CD4-positive, alpha-beta T cell treated with Interleukin-2 at 100 ng/mL for 4 hours (primary cell): Measurements from ENCODE around the gene HEATR1.
A peak's percentile ranks its signal among the peaks of the same experiment; 100 is the strongest.
"Not testable (repeated sequence)": the region's sequence is repeated elsewhere in the genome, so short reads cannot be mapped to it uniquely, and the experiment has no call there.

Source experiments
- DNase-seq: peaks from one replicate; pipeline ENCODE4 v3.0.0-alpha.2; 2020; ENCODE audit warnings: low spot score

Gene HEATR1

DNA sequence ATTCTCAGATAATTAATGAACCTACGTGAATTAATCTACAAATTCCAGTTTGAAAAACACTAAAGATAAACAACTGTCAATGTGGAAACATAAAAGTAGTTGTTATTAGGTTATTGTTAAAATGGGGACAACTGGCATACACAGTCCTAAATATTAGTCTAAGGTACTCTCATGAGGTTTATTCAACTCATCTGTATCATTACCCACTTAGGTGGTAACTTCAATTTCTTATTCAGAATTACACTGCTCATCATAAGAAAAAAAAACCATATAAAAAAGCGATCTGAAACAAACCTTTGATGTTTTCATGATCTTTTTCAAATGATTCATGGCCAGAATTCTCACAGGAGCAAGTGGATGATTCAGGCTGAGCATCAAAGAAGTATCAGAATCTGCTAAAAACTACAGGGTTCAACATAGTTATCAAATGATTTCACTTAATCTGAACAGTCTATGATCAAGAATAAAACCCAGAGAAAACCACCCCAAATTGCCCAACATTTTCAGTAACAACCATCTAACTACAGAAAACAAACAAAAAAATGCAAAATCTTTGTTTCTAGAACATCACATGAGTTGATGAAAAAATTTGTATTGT lies 13.7 kb downstream of the HEATR1 start:
- DNase-seq = no peak

DNA sequence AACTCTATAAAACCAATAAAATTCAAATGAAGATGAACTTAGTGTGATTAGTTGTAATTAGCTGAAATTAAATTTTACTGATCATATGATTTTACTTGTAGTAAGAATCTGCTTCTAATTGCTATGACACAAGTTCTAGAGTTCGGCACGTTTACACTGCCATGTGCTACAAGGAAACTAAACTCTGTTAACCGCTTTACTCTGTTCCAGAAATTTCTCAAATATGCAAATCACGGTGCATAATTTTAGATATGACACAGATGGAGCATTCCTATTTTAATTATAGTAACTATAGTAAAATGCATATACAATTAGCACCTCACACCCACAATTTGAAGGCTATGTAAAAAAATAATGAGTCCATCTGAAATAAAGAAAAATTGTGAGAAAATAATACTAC lies 14.8 kb downstream of the HEATR1 start:
- no peak for DNase-seq

DNA sequence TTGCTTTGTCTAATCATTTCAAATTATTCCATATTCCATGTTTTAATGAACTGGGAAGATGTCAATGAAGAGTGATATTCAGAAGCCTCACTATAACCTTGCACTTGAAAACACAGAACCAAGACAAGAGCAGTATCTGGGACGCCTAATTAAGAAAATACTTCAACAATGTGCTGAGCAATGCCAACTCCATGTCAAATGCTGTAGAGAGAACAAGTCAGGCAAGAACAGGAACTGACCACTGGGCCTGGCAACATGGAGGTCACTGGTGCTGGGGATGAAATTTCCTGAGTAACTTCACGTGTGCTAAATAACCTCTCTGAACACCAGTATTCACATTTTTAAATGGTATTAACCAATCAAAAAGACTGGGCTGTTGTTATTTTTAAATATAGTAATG lies 22.8 kb downstream of the HEATR1 start:
- DNase-seq = no peak

DNA sequence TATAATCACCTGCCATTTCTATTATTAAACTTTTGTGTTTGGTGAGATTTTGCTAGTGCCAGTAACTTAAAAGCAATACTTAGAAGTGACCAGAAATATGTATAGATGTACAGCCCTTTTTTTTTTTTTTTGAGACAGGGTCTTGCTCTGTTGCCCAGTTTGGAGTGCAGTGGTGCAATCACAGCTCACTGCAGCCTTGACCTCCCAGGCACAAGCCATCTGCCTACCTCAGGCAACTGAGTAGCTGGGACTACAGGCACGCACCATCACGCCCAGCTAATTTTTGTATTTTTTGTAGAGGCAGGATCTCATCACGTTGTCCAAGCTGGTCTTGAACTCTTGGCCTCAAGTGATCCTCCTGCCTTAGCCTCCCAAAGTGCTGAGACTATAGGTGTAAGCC lies 23.9 kb downstream of the HEATR1 start:
- DNase-seq = not testable (repeated sequence)

- DNase-seq = no peak
Observed at GRCh38 chr1:236578661-236579060, 25.7 kb downstream of the HEATR1 start.

- DNase-seq = not testable (repeated sequence)
Observed at GRCh38 chr1:236577041-236577440, 27.3 kb downstream of the HEATR1 start.

- no peak for DNase-seq
Observed at GRCh38 chr1:236576004-236576403, 28.3 kb downstream of the HEATR1 start.

DNA sequence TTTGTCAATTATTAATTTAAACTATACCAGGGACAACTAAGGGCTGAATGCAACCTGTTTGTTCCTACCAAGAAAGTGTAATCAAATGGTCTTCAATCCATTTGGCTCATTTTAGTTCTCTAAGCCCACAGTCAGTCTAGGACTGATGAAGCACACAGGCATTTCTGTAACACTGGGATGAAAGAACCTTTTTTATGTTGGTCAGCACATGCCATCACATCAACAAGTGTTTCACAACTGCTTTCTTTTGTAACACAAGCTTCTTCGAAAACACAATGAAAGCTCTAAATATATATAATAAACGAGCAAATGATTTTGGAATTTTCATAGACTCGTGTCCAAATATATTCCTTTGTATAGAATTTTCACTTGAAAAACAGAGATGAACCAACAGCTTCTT lies 28.8 kb downstream of the HEATR1 start:
- DNase-seq = no peak

GRCh38 chr1:236568285-236568894 lies 35.9 kb downstream of the HEATR1 start:
- no peak for DNase-seq

DNA sequence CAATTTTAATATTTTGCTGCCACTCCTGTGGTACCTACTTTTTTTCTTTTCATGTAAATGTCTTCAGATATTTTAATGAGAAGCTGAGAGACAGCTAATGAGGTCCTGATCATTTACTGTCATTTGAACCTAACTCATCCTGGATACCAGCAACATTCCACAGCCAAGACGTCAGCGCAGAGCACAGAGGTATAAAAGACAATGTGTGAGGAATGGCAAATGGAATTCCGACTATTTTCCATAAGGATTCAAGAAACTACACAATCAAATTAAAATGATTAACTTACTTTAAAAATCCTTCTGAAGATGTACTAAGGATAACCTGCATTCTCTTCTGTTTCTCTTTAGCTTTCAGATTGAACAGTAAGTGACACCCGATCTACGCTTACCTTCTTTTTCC lies 38.8 kb downstream of the HEATR1 start:
- DNase-seq = no peak

- DNase-seq = no peak
Observed at GRCh38 chr1:236561976-236562375, 42.3 kb downstream of the HEATR1 start.

- no peak for DNase-seq
Observed at GRCh38 chr1:236560213-236560771, 44.0 kb downstream of the HEATR1 start.

DNA sequence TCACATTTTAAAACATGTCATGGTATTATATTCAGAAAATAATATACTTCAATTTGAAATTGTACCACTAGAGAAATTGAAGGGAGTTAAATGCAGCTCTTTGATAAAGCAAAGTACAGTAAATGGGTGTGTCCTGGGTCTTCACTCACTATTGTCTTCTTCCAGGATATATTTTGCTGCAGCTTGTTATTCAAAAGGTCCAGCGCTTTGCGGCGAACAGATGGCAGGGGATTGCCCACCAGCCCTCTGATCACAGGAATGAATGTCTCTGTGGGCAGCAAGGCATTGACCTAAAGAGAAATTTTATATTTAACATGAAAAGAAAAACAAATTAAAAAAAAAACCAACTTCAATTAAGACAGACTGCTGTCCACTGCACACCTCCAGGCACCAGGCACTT lies 45.5 kb downstream of the HEATR1 start:
- no peak for DNase-seq

DNA sequence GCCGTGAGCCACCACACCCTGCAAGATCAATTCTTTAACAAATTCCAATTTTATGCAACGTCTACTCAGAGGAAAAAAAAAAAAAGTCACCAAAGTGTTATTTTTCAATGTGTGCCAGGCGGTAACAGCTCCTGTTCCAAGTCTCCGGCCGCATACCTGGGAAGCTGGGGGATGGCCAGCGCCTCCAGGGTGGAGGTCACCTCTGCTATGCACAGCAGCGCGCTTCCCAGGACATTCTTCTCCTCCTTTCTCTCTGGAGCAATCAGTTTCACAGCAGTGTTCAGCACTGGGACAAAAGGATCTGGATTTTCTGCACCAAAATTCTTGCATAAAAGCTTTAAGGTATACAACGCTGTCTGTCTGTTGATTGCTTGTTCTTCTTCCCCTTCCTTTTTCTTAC lies 46.2 kb downstream of the HEATR1 start:
- no peak for DNase-seq

- DNase-seq = no peak
Observed at GRCh38 chr1:236556606-236557005, 47.7 kb downstream of the HEATR1 start.

- no peak for DNase-seq
Observed at GRCh38 chr1:236553370-236553769, 50.9 kb downstream of the HEATR1 start.

DNA sequence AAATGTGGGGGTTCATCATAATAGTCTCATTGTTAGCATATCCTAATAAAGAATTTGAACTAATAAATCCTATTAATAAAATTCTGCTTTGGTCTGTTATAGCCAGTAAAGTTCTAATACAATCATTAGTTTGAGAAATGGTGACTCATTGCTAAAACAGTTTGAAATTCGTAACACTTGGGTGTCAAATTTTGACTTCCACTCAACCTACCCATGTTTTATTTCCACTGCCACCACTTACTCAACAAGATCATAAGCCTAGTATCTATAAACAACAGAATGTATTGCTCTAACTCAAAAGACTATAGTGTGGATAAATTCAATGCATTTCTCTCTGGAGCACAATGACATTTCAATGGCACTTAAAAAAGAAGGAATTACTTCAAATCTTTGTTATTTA lies 51.4 kb downstream of the HEATR1 start:
- no peak for DNase-seq

- DNase-seq = no peak
Observed at GRCh38 chr1:236552096-236552495, 52.2 kb downstream of the HEATR1 start.

GRCh38 chr1:236550961-236551851 lies 53.1 kb downstream of the HEATR1 start:
- no peak for DNase-seq

DNA sequence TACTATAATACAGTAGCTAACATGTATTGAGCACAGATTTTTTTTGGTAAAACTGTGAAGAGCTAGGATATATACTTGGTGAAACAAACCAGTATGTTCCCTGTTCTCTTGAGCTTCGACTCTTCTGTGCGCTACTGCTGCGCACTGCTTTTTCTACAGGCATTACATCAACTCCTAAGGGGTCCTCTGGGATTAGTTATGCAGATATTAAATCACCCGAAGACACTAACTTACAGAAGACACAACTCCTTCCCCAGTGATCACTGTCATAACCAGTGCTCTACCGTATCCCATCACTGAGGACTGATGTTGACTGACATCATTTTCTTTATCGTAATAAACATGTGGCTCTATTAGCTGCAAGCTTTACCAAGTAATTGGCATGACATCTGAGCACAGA lies 55.9 kb downstream of the HEATR1 start:
- no peak for DNase-seq

- peak; percentile 24 for DNase-seq
Observed at GRCh38 chr1:236545621-236546169, 58.6 kb downstream of the HEATR1 start.

GRCh38 chr1:236543065-236543669 lies 61.1 kb downstream of the HEATR1 start:
- no peak for DNase-seq
